DOHH2 (cell line): ENCODE data around the gene DCT.

Experiments used
- H3F3A ChIP-seq: fragments of 200-600 bp; sonication (generic), shearing (Covaris generic); 2 replicates; pipeline ENCODE4 v1.6.0; 2016; ENCODE audit warnings: antibody characterized with exemption, mild to moderate bottlenecking; ENCODE audit not compliant: control insufficient read depth, insufficient read depth
- H3K27ac ChIP-seq: fragments of 200-600 bp; sonication (generic); 2 replicates; pipeline ENCODE4 v1.5.1; 2014; ENCODE audit warnings: low read depth, mild to moderate bottlenecking, low read length, moderate library complexity
- H3K27me3 ChIP-seq: fragments of 200-600 bp; sonication (generic); 2 replicates; pipeline ENCODE4 v1.6.1; 2014; ENCODE audit warnings: mild to moderate bottlenecking, low read length, mixed read lengths; ENCODE audit not compliant: control insufficient read depth
- H3K36me3 ChIP-seq: fragments of 200-600 bp; sonication (generic); 2 replicates; pipeline ENCODE4 v1.6.1; 2014; ENCODE audit warnings: mild to moderate bottlenecking, low read length, moderate library complexity, mixed read lengths; ENCODE audit not compliant: control insufficient read depth
- H3K4me1 ChIP-seq: fragments of 200-600 bp; sonication (generic); 2 replicates; pipeline ENCODE4 v1.6.1; 2014; ENCODE audit warnings: mild to moderate bottlenecking, low read length, mixed read lengths; ENCODE audit not compliant: control insufficient read depth
- H3K4me2 ChIP-seq: fragments of 200-600 bp; sonication (generic); 2 replicates; pipeline ENCODE4 v1.6.0; 2014; ENCODE audit warnings: mild to moderate bottlenecking, low read length, moderate library complexity
- H3K4me3 ChIP-seq: fragments of 200-600 bp; sonication (generic); 2 replicates; pipeline ENCODE4 v1.5.1; 2014; ENCODE audit warnings: mild to moderate bottlenecking, low read length, mixed read lengths
- H3K79me2 ChIP-seq: fragments of 200-600 bp; sonication (generic); 2 replicates; pipeline ENCODE4 v1.6.1; 2014; ENCODE audit warnings: mild to moderate bottlenecking, low read length, mixed read lengths; ENCODE audit not compliant: control insufficient read depth
- H3K9me2 ChIP-seq: fragments of 200-600 bp; sonication (generic); replicated peaks from 2 replicates; pipeline ENCODE4 v1.6.1; 2014; ENCODE audit warnings: mild to moderate bottlenecking, low read length, mixed read lengths; ENCODE audit not compliant: control insufficient read depth
- H3K9me3 ChIP-seq: fragments of 200-600 bp; sonication (generic); 2 replicates; pipeline ENCODE4 v1.6.1; 2014; ENCODE audit warnings: antibody characterized with exemption, low read length, mixed read lengths; ENCODE audit not compliant: control insufficient read depth, insufficient read depth
- H4K20me1 ChIP-seq: fragments of 200-600 bp; sonication (generic); 2 replicates; pipeline ENCODE4 v1.6.0; 2014; ENCODE audit warnings: low read depth, mild to moderate bottlenecking, antibody characterized with exemption, low read length, moderate library complexity; ENCODE audit not compliant: control insufficient read depth, insufficient read depth
- CTCF ChIP-seq: fragments of 200-600 bp; sonication (generic); IDR thresholded peaks from one replicate; pipeline ENCODE4 v1.5.1; 2014; ENCODE audit warnings: antibody characterized with exemption, mild to moderate bottlenecking, low read depth, low read length; ENCODE audit not compliant: poor library complexity, severe bottlenecking
- EZH2phosphoT487 ChIP-seq: fragments of 200-600 bp; sonication (generic); IDR thresholded peaks from 2 replicates; pipeline ENCODE4 v1.6.1; 2017; ENCODE audit warnings: borderline replicate concordance, mild to moderate bottlenecking, antibody characterized with exemption, low read length, moderate library complexity, mixed read lengths

DCT gene

GRCh38 chr13:94483970-94484369 is 4.5 kb upstream of the DCT start:
- H3K9me3 ChIP-seq: no peaks in the 10 kb centered on the region
- H3K36me3 ChIP-seq: no peaks in the 10 kb centered on the region
- no peak overlapping the region for H3K27ac ChIP-seq
- no peaks in the 10 kb centered on the region for H3K79me2 ChIP-seq
- no peaks in the 10 kb centered on the region for H3F3A ChIP-seq
- H3K4me2 ChIP-seq: no peak overlapping the region
- H3K4me3 ChIP-seq: no peak overlapping the region
- no peaks in the 10 kb centered on the region for H3K9me2 ChIP-seq
- TF ChIP-seq CTCF (no peak), EZH2phosphoT487 (no peak)
- H4K20me1 ChIP-seq: no peaks in the 10 kb centered on the region
- no peaks in the 10 kb centered on the region for H3K4me1 ChIP-seq
- H3K27me3 ChIP-seq: peaks cover 3% of the 10 kb centered on the region; the same call in 1 of the 2 replicates

GRCh38 chr13:94481941-94482340 is 2.5 kb upstream of the DCT start:
- Histone ChIP-seq H3K4me1 (no peaks in the 10 kb centered on the region), H3K27ac (no peak overlapping the region), H3K4me3 (no peak overlapping the region), H3F3A (no peaks in the 10 kb centered on the region), H3K9me3 (no peaks in the 10 kb centered on the region), H3K27me3 (peaks cover 3% of the 10 kb centered on the region; the same call in 1 of the 2 replicates), H3K79me2 (no peaks in the 10 kb centered on the region), H4K20me1 (no peaks in the 10 kb centered on the region), H3K9me2 (no peaks in the 10 kb centered on the region), H3K36me3 (no peaks in the 10 kb centered on the region), H3K4me2 (no peak overlapping the region)
- TF ChIP-seq EZH2phosphoT487 (no peak), CTCF (no peak)

GRCh38 chr13:94480672-94481145 is 1.2 kb upstream of the DCT start:
- H4K20me1 ChIP-seq: no peaks in the 10 kb centered on the region
- H3K27me3 ChIP-seq: no peaks in the 10 kb centered on the region
- no peak overlapping the region for H3K27ac ChIP-seq
- H3K36me3 ChIP-seq: no peaks in the 10 kb centered on the region
- H3K4me2 ChIP-seq: no peak overlapping the region
- no peaks in the 10 kb centered on the region for H3K9me3 ChIP-seq
- TF ChIP-seq EZH2phosphoT487 (no peak), CTCF (no peak)
- no peak overlapping the region for H3K4me3 ChIP-seq
- no peaks in the 10 kb centered on the region for H3K4me1 ChIP-seq
- no peaks in the 10 kb centered on the region for H3K79me2 ChIP-seq
- H3F3A ChIP-seq: no peaks in the 10 kb centered on the region
- no peaks in the 10 kb centered on the region for H3K9me2 ChIP-seq

GRCh38 chr13:94478913-94479312 is 569 bp downstream of the DCT start:
- H3K4me1 ChIP-seq: no peaks in the 10 kb centered on the region
- no peak overlapping the region for H3K4me3 ChIP-seq
- H3K27me3 ChIP-seq: no peaks in the 10 kb centered on the region
- no peaks in the 10 kb centered on the region for H4K20me1 ChIP-seq
- no peak overlapping the region for H3K27ac ChIP-seq
- no peaks in the 10 kb centered on the region for H3K36me3 ChIP-seq
- H3K9me3 ChIP-seq: no peaks in the 10 kb centered on the region
- no peaks in the 10 kb centered on the region for H3K79me2 ChIP-seq
- no peaks in the 10 kb centered on the region for H3F3A ChIP-seq
- H3K4me2 ChIP-seq: no peak overlapping the region
- no peak for TF ChIP-seq EZH2phosphoT487
- TF ChIP-seq CTCF: no peak
- H3K9me2 ChIP-seq: no peaks in the 10 kb centered on the region
